ENCODE measurements around the gene MRPL12. TPM values are rescaled to one million over a fixed set of nuclear protein-coding genes. Genes with fewer than 3 reads are reported as not detected.

MRPL12 gene
- total RNA-seq, 2 donors from 2014 or later, result 53.4 to 63.5 TPM

- H3K4me3 ChIP-seq, result no peak overlapping the region
- no peak overlapping the region for H3K27ac ChIP-seq
- intact Hi-C loops (cut with DNase I), result no loop called here
- TF ChIP-seq POLR2AphosphoS5 (IDR thresholded peaks at IDR 0.05), result no peak
- no peak for TF ChIP-seq POLR2A (IDR thresholded peaks at IDR 0.05)
- no peak for TF ChIP-seq CTCF (IDR thresholded peaks at IDR 0.05)
- no peaks in the 10 kb centered on the region for H3K36me3 ChIP-seq
- no peaks in the 10 kb centered on the region for H3K9me3 ChIP-seq
- no peak for DNase-seq (ENCODE audit: low spot score)
- H3K4me1 ChIP-seq (replicated peaks), result peaks cover 21% of the 10 kb centered on the region
- H3K27me3 ChIP-seq (replicated peaks; ENCODE audit: insufficient read depth), result no peaks in the 10 kb centered on the region
- WGBS, result 93% methylated on average over 30 of the region's 39 CpGs
Measured at GRCh38 chr17:81714412-81715106, 11.4 kb downstream of the MRPL12 start.

GRCh38 chr17:81715107-81715871, 12.1 kb downstream of the MRPL12 start:
- peaks cover 21% of the 10 kb centered on the region for H3K4me1 ChIP-seq (replicated peaks)
- 75% methylated on average over 31 of the region's 32 CpGs for WGBS
- intact Hi-C loops (cut with DNase I), result no loop called here
- DNase-seq (ENCODE audit: low spot score), result no peak
- no peak overlapping the region for H3K27ac ChIP-seq
- no peaks in the 10 kb centered on the region for H3K27me3 ChIP-seq (replicated peaks; ENCODE audit: insufficient read depth)
- TF ChIP-seq CTCF (IDR thresholded peaks at IDR 0.05), result no peak
- no peak for TF ChIP-seq POLR2AphosphoS5 (IDR thresholded peaks at IDR 0.05)
- TF ChIP-seq POLR2A (IDR thresholded peaks at IDR 0.05), result no peak
- H3K9me3 ChIP-seq, result no peaks in the 10 kb centered on the region
- no peak overlapping the region for H3K4me3 ChIP-seq
- no peaks in the 10 kb centered on the region for H3K36me3 ChIP-seq

GRCh38 chr17:81715872-81716673, 12.9 kb downstream of the MRPL12 start:
- Histone ChIP-seq H3K4me3 (no peak overlapping the region), H3K27ac (no peak overlapping the region), H3K27me3 (replicated peaks; ENCODE audit: insufficient read depth) (no peaks in the 10 kb centered on the region), H3K4me1 (replicated peaks) (peaks cover 17% of the 10 kb centered on the region), H3K36me3 (no peaks in the 10 kb centered on the region), H3K9me3 (no peaks in the 10 kb centered on the region)
- WGBS, result 88% methylated on average over 43 of the region's 43 CpGs
- DNase-seq (ENCODE audit: low spot score), result no peak
- intact Hi-C loops (cut with DNase I), result no loop called here
- no peak for TF ChIP-seq CTCF (IDR thresholded peaks at IDR 0.05)
- TF ChIP-seq POLR2AphosphoS5 (IDR thresholded peaks at IDR 0.05), result no peak
- no peak for TF ChIP-seq POLR2A (IDR thresholded peaks at IDR 0.05)

- Histone ChIP-seq H3K9me3 (no peaks in the 10 kb centered on the region), H3K4me3 (no peak overlapping the region), H3K27ac (no peak overlapping the region), H3K36me3 (no peaks in the 10 kb centered on the region), H3K4me1 (replicated peaks) (peaks cover 14% of the 10 kb centered on the region), H3K27me3 (replicated peaks; ENCODE audit: insufficient read depth) (no peaks in the 10 kb centered on the region)
- WGBS, result 98% methylated on average over 12 of the region's 12 CpGs
- DNase-seq (ENCODE audit: low spot score), result no peak
- intact Hi-C loops (cut with DNase I), result no loop called here
- TF ChIP-seq POLR2A (IDR thresholded peaks at IDR 0.05), result no peak
- no peak for TF ChIP-seq POLR2AphosphoS5 (IDR thresholded peaks at IDR 0.05)
Measured at GRCh38 chr17:81716674-81716996, 13.5 kb downstream of the MRPL12 start.

GRCh38 chr17:81717049-81717765, 14.0 kb downstream of the MRPL12 start:
- H3K4me1 ChIP-seq (replicated peaks), result peaks cover 14% of the 10 kb centered on the region
- WGBS, result 95% methylated on average over 24 of the region's 25 CpGs

More at GRCh38 chr17:81717049-81717765, 14.0 kb downstream of the MRPL12 start:
- intact Hi-C loops (cut with DNase I), result no loop called here
- no peak for DNase-seq (ENCODE audit: low spot score)
- no peak overlapping the region for H3K27ac ChIP-seq
- TF ChIP-seq POLR2AphosphoS5 (IDR thresholded peaks at IDR 0.05) (no peak), CTCF (IDR thresholded peaks at IDR 0.05) (no peak)
- H3K4me3 ChIP-seq, result no peak overlapping the region
- no peaks in the 10 kb centered on the region for H3K9me3 ChIP-seq
- H3K36me3 ChIP-seq, result no peaks in the 10 kb centered on the region
- H3K27me3 ChIP-seq (replicated peaks; ENCODE audit: insufficient read depth), result no peaks in the 10 kb centered on the region
